B cell (primary cell): ENCODE measurements around the gene PIM1. TPM values are rescaled to one million over a fixed set of nuclear protein-coding genes. Genes with fewer than 3 reads are reported as not detected.

Source experiments
- ATAC-seq: fragments of 200-7000 bp; cut with Tn5 transposase; one replicate; pipeline ENCODE4 v1.10.0; 2021; ENCODE audit warnings: low read depth, mild to moderate bottlenecking, moderate number of reproducible peaks, moderate library complexity
- CTCF ChIA-PET: fragments of 350-600 bp; sonication (Branson Sonifier 250); formaldehyde crosslinking; loops from one replicate; lab custom pipeline; 2021; ENCODE audit warnings: antibody characterized with exemption, inconsistent platforms; lab: Charles Lee
- POLR2A ChIA-PET: fragments of 350-600 bp; sonication (Branson Sonifier 250); formaldehyde crosslinking; loops from one replicate; lab custom pipeline; 2021; ENCODE audit warnings: antibody characterized with exemption; lab: Charles Lee
- DNase-seq: peaks from one replicate; pipeline ENCODE4 v3.0.0; 2013
- H2AFZ ChIP-seq: 2 replicates; pipeline ENCODE4 v1.6.1; 2012; ENCODE audit warnings: mild to moderate bottlenecking, low read depth, low read length; ENCODE audit not compliant: insufficient read depth, poor library complexity, severe bottlenecking
- H3K27ac ChIP-seq, 2 donors: 1 replicate in 1 of 2; 2 replicates in 1 of 2; pipeline ENCODE4 v1.5.1; 2012 to 2013; ENCODE audit warnings: low read length in 2 of 2, mild to moderate bottlenecking in 2 of 2, moderate library complexity in 1 of 2
- H3K27me3 ChIP-seq, 4 experiments: fragments of 200-600 bp in 1 of 4; sonication (generic) in 1 of 4; replicated peaks in 1 of 4; 1 replicate in 2 of 4; 2 replicates in 2 of 4; pipeline versions ENCODE4 v1.6.1 to v1.7.0; 2013 to 2016; ENCODE audit warnings: low read length in 3 of 4, mild to moderate bottlenecking in 2 of 4, mixed read lengths in 1 of 4, moderate library complexity in 1 of 4; ENCODE audit not compliant: insufficient read depth in 4 of 4, control insufficient read depth in 3 of 4; ENCODE audit errors: control extremely low read depth in 1 of 4
- H3K36me3 ChIP-seq, 2 experiments: replicated peaks in 1 of 2; 1 replicate in 1 of 2; 2 replicates in 1 of 2; pipeline versions ENCODE4 v1.6.1 to v1.7.1; 2013; ENCODE audit warnings: low read length in 1 of 2; ENCODE audit not compliant: insufficient read depth in 2 of 2, control insufficient read depth in 1 of 2; ENCODE audit errors: control extremely low read depth in 1 of 2, extremely low read depth in 1 of 2
- H3K4me1 ChIP-seq, 2 donors: fragments of 200-600 bp in 1 of 2; sonication (generic) in 1 of 2; 1 replicate in 1 of 2; 2 replicates in 1 of 2; pipeline versions ENCODE4 v1.5.1 to v1.6.1; 2013 to 2017; ENCODE audit warnings: low read length in 2 of 2; ENCODE audit not compliant: control insufficient read depth in 2 of 2, insufficient read depth in 2 of 2
- H3K4me2 ChIP-seq: replicated peaks from 2 replicates; pipeline ENCODE3; 2012; ENCODE audit warnings: mild to moderate bottlenecking, low read depth, low read length; ENCODE audit not compliant: poor library complexity, severe bottlenecking
- H3K4me3 ChIP-seq, 5 experiments: fragments of 200-600 bp in 1 of 5; sonication (generic) in 1 of 5; 1 replicate in 3 of 5; 2 replicates in 2 of 5; pipeline versions ENCODE4 v1.5.1 to v1.7.0; 2011 to 2016; ENCODE audit warnings: low read length in 4 of 5, mild to moderate bottlenecking in 4 of 5, low read depth in 2 of 5, control low read depth in 1 of 5, moderate library complexity in 1 of 5; ENCODE audit not compliant: insufficient read depth in 1 of 5; ENCODE audit errors: control extremely low read depth in 1 of 5, extremely low read depth in 1 of 5
- H3K79me2 ChIP-seq: fragments of 200-600 bp; sonication (generic); one replicate; pipeline ENCODE4 v1.6.0; 2016; ENCODE audit warnings: low read length; ENCODE audit not compliant: control insufficient read depth, insufficient read depth
- H3K9ac ChIP-seq: fragments of 200-600 bp; sonication (generic); 2 replicates; pipeline ENCODE4 v1.6.1; 2017; ENCODE audit warnings: mild to moderate bottlenecking, low read length, moderate library complexity
- H3K9me3 ChIP-seq, 3 donors: one replicate each; pipeline versions ENCODE4 v1.6.1 to v1.7.1; 2013; ENCODE audit warnings: low read length in 2 of 3; ENCODE audit not compliant: control insufficient read depth in 2 of 3, insufficient read depth in 1 of 3; ENCODE audit errors: control extremely low read depth in 1 of 3
- H4K20me1 ChIP-seq: 2 replicates; pipeline ENCODE4 v1.6.0; 2012; ENCODE audit warnings: mild to moderate bottlenecking, low read length; ENCODE audit not compliant: insufficient read depth, control insufficient read depth, poor library complexity, severe bottlenecking
- H3K27ac Mint-ChIP-seq: one replicate; pipeline ENCODE4 v1.8.0; 2021; ENCODE audit warnings: mixed read lengths
- H3K27me3 Mint-ChIP-seq: one replicate; pipeline ENCODE4 v1.8.0; 2021; ENCODE audit warnings: mixed read lengths
- H3K4me1 Mint-ChIP-seq: one replicate; pipeline ENCODE4 v1.8.0; 2021; ENCODE audit warnings: mixed read lengths
- H3K4me3 Mint-ChIP-seq: one replicate; pipeline ENCODE4 v1.8.0; 2021; ENCODE audit warnings: mixed read lengths
- H3K9me3 Mint-ChIP-seq: one replicate; pipeline ENCODE4 v1.8.0; 2022; ENCODE audit warnings: mixed read lengths; ENCODE audit not compliant: insufficient read depth
- EZH2 ChIP-seq: IDR thresholded peaks from 2 replicates; pipeline ENCODE4 v1.6.1; 2012; ENCODE audit warnings: borderline replicate concordance, low read depth, mild to moderate bottlenecking, moderate library complexity, low read length; ENCODE audit not compliant: insufficient read depth, poor library complexity, severe bottlenecking
- WGBS: methylation state at CpG from one replicate; pipeline ENCODE4 v1.1.5; 2013; ENCODE audit warnings: missing lambda C conversion rate; ENCODE audit not compliant: insufficient coverage; 5-methylcytosine and 5-hydroxymethylcytosine counted together
- intact Hi-C: fragments of 100-400 bp; cut with micrococcal nuclease; formaldehyde crosslinking; loops from one replicate; pipeline ENCODE4 v1.10.0; 2022
- polyA plus RNA-seq: library from polyadenylated mRNA; depleted of rRNA; stranded (reverse); fragments of >200 nt; gene quantifications from 2 replicates; pipeline ENCODE4 v1.2.3, GENCODE V29; 2012
- total RNA-seq, 2 donors: library from RNA; stranded (reverse); fragments of 120-200 nt in 1 of 2; gene quantifications; 1 replicate in 1 of 2; 2 replicates in 1 of 2; pipeline versions ENCODE4 v1.2.3 to v1.2.4, GENCODE V29; 2013 to 2022
- TF ChIP-seq, protein P1 (sequence below): fragments of 200-600 bp; IDR thresholded peaks from one replicate; pipeline ENCODE4 v1.8.0; 2022; ENCODE audit warnings: antibody characterized with exemption, mild to moderate bottlenecking

Gene PIM1
- total and polyA plus RNA-seq, 2 donors (not counting 1 experiment from before 2014, with no cell fraction given) = 13.6 to 102 TPM

DNA sequence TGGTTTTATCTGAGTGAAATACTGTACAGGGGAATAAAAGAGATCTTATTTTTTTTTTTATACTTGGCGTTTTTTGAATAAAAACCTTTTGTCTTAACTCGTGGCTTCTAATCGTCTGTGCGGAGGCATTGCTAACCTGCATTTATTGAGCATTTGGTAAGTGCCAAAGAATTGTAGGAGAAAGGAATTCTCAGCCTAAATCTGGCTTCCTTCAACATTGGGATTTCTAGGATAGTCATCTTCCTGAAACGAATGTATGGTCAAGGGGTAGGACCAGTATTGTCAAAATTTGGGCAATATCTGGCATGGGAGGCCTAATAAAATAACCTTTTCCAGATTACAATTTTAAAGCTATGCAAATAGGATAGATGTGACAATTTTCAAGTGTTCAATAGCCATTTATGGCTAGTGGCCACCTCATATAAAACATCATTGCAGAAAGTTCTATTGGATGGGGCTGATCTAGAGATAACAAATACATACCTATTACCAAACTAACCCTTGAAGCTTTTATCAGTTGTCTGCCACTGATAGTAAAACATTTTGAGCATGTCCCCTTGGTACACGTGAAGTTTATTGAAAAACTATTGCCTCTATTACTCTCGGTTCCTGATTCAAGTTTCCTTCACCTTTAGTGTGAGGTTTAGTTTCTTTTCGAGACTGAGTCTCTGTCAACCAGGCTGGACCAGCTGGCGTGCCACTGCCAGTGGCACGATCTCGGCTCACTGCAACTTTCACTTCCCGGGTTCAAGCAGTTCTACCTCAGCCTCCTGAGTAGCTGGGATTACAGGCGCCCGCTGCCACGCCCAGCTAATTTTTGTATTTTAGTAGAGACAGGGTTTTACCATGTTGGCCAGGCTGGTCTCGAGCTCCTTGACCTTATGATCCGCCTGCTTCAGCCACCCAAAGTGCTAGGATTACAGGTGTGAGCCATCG, 5.6 kb downstream of the PIM1 start:
- H3K9me3 ChIP-seq = no peaks in the 10 kb centered on the region
- H4K20me1 ChIP-seq = peaks cover 31% of the 10 kb centered on the region
- H3K4me3 ChIP-seq = no peak overlapping the region
- peaks cover 69% of the 10 kb centered on the region for H3K4me1 Mint-ChIP-seq
- peaks cover 17% of the 10 kb centered on the region for H3K79me2 ChIP-seq
- H3K4me2 ChIP-seq = peak overlapping the region; percentile 65
- ChIA-PET POLR2A (interaction anchor here (0.5 to 1.5 kb wide), 11 partner anchors 11 to 198 kb away, joined by 3 to 9 read pairs (median 3); no protein-coding TSS in a partner anchor), CTCF (interaction anchor here (0.7 to 16.6 kb wide), 17 partner anchors 9 to 422 kb away, joined by 3 to 510 read pairs (median 4); partner anchors contain the start of genes C6orf89 and MTCH1)
- no peak for TF ChIP-seq EZH2
- H3K9me3 Mint-ChIP-seq = no peaks in the 10 kb centered on the region
- DNase-seq = peak; percentile 81
- H3K27ac ChIP-seq = peak overlapping the region; percentile 16 to 53
- H3K27me3 Mint-ChIP-seq = no peaks in the 10 kb centered on the region
- no peak overlapping the region for H3K9ac ChIP-seq
- H3K27me3 ChIP-seq = no peaks in the 10 kb centered on the region
- H3K27ac Mint-ChIP-seq = peak overlapping the region; percentile 83
- H3K4me1 ChIP-seq = peaks cover 68 to 73% of the 10 kb centered on the region in 2 donors
- peak overlapping the region; percentile 64 for H3K4me3 Mint-ChIP-seq
- no peak overlapping the region for H2AFZ ChIP-seq
- intact Hi-C loops = loop anchor here (1.0 to 10.0 kb wide), 3 partner anchors 290 to 581 kb away; partner anchors contain the start of genes C6orf89 and SRSF3
- ATAC-seq = peak; percentile 48
- WGBS = 46% methylated on average over 11 of the region's 18 CpGs
- H3K36me3 ChIP-seq = peaks cover 0 to 29% of the 10 kb centered on the region in 2 experiments

DNA sequence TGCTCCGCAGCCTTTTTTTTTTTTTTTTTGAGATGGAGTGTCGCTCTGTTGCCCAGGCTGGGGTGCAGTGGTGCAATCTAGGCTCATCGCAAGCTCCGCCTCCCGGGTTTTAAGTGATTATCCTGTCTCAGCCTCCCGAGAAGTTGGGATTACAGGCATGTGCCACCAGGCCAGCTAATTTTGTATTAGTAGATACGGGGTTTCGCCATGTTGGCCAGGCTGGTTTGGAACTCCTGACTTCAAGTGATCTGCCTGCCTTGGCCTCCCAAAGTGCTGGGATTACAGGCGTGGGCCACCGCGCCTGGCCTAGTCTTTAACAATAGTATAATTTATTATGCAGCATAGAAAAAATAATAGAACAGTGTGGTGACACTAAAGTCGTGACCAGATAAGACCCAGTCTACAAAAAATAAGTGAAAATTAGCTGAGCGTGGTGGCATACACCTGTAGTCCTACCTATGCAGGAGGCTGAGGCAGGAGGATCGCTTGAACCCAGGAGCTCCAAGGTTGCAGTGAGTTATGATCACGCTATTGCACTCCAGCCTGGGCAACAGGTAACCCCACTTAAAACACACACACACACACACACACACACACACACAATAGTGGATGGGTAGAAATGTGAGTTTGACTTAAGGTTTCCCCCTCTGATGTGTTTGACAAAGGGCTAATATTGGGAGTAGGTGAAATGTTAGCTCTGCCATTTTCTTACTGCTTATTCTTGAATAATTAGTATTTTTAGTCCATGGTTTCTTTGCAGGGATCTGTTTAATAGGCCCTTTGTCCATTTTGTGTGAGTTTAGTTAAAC, 6.5 kb downstream of the PIM1 start:
- H2AFZ ChIP-seq = no peak overlapping the region
- intact Hi-C loops = loop anchor here (1.0 to 10.0 kb wide), 4 partner anchors 32 to 582 kb away; partner anchors contain the start of genes C6orf89 and SRSF3
- Mint-ChIP-seq H3K9me3 (no peaks in the 10 kb centered on the region), H3K27ac (peak overlapping the region; percentile 83), H3K4me1 (peaks cover 65% of the 10 kb centered on the region), H3K4me3 (peak overlapping the region; percentile 80), H3K27me3 (no peaks in the 10 kb centered on the region)
- H3K36me3 ChIP-seq = peaks cover 0 to 29% of the 10 kb centered on the region in 2 experiments
- ChIA-PET CTCF (interaction anchor here (0.6 to 16.6 kb wide), 19 partner anchors 8 to 423 kb away, joined by 3 to 510 read pairs (median 5); partner anchors contain the start of gene C6orf89), POLR2A (interaction anchor here (0.6 to 1.6 kb wide), 10 partner anchors 11 to 1395 kb away, joined by 3 to 9 read pairs (median 4); no protein-coding TSS in a partner anchor)
- TF ChIP-seq EZH2 = no peak
- TF ChIP-seq, protein P1, sequence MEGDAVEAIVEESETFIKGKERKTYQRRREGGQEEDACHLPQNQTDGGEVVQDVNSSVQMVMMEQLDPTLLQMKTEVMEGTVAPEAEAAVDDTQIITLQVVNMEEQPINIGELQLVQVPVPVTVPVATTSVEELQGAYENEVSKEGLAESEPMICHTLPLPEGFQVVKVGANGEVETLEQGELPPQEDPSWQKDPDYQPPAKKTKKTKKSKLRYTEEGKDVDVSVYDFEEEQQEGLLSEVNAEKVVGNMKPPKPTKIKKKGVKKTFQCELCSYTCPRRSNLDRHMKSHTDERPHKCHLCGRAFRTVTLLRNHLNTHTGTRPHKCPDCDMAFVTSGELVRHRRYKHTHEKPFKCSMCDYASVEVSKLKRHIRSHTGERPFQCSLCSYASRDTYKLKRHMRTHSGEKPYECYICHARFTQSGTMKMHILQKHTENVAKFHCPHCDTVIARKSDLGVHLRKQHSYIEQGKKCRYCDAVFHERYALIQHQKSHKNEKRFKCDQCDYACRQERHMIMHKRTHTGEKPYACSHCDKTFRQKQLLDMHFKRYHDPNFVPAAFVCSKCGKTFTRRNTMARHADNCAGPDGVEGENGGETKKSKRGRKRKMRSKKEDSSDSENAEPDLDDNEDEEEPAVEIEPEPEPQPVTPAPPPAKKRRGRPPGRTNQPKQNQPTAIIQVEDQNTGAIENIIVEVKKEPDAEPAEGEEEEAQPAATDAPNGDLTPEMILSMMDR = no peak
- peaks cover 26% of the 10 kb centered on the region for H4K20me1 ChIP-seq
- peak overlapping the region in 2 of 5 experiments; percentile 12 to 25 for H3K4me3 ChIP-seq
- peak overlapping the region; percentile 65 for H3K4me2 ChIP-seq
- WGBS = 96% methylated on average over 8 of the region's 15 CpGs
- H3K27me3 ChIP-seq = no peaks in the 10 kb centered on the region
- ATAC-seq (no peak), DNase-seq (no peak)
- H3K9me3 ChIP-seq = no peaks in the 10 kb centered on the region
- peaks cover 9% of the 10 kb centered on the region for H3K79me2 ChIP-seq
- H3K4me1 ChIP-seq = peaks cover 64 to 65% of the 10 kb centered on the region in 2 donors
- no peak overlapping the region for H3K9ac ChIP-seq
- H3K27ac ChIP-seq = peak overlapping the region; percentile 16 to 53
